IPS-18a (cell line): ENCODE data around the gene RAB20.
"Not testable (repeated sequence)": the region's sequence is repeated elsewhere in the genome, so short reads cannot be mapped to it uniquely, and the experiment has no call there.

Source experiments
- H3K27ac ChIP-seq: one replicate; pipeline ENCODE4 v1.5.1; 2013; ENCODE audit warnings: low read length
- H3K27me3 ChIP-seq: one replicate; pipeline ENCODE4 v1.6.1; 2013; ENCODE audit warnings: mild to moderate bottlenecking, low read length; ENCODE audit not compliant: control insufficient read depth, insufficient read depth
- H3K36me3 ChIP-seq: one replicate; pipeline ENCODE4 v1.6.1; 2013; ENCODE audit warnings: low read depth, low read length; ENCODE audit not compliant: control insufficient read depth
- H3K4me1 ChIP-seq: one replicate; pipeline ENCODE4 v1.6.1; 2013; ENCODE audit warnings: low read depth, low read length; ENCODE audit not compliant: control insufficient read depth
- H3K4me3 ChIP-seq: one replicate; pipeline ENCODE4 v1.5.1; 2013; ENCODE audit warnings: low read length
- H3K9ac ChIP-seq: one replicate; pipeline ENCODE4 v1.6.1; 2013; ENCODE audit warnings: mild to moderate bottlenecking, low read length, moderate library complexity
- H3K9me3 ChIP-seq: one replicate; pipeline ENCODE4 v1.6.1; 2013; ENCODE audit warnings: low read depth, low read length; ENCODE audit not compliant: control insufficient read depth

Gene RAB20

DNA sequence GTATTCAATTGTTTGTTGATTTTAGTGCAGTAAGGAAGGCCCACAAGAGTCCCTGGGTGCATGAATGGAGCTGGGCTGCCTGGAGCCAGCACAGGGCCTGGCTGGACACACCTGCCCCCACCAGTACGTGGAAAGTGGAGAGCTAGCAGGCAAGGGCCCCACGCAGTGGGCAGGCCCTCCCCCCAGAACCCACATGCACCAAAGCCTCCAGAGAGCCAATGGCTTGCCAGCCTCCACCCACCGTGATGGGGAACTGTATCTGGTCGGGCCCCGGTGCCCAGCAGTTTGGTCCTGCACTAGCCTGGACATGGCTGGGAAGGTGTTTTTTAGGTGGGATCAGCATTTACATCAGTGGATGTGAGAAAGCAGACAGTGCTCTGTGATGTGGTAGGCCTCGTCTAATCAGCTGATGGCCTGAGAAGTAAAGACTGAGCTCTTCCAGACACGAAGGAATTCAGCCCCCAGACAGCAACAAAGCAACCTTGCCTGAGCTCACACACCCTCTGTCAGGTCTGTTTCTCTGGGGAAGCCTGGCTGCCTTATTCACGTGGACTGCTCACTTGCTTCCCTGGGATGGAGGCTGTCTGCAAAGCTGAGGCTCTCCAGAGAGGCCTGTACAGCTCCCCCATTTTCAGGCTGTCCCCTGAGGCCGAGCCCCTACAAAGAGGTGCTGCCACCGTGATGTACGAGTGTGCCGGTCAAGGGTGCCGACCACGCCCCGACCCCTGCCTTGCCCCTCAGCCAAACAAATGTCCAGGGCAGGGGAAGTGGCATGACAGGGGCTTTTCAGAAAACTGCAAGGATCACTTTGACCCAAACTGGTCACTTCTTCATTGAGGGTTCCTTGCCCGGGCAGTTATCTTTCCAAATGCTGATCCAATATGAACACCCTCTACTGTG lies 27.5 kb downstream of the RAB20 start:
- Histone ChIP-seq H3K9me3 (no peaks in the 10 kb centered on the region), H3K4me3 (no peak overlapping the region), H3K27ac (no peak overlapping the region), H3K4me1 (peaks cover 14% of the 10 kb centered on the region), H3K9ac (no peak overlapping the region), H3K27me3 (no peaks in the 10 kb centered on the region), H3K36me3 (no peaks in the 10 kb centered on the region)

DNA sequence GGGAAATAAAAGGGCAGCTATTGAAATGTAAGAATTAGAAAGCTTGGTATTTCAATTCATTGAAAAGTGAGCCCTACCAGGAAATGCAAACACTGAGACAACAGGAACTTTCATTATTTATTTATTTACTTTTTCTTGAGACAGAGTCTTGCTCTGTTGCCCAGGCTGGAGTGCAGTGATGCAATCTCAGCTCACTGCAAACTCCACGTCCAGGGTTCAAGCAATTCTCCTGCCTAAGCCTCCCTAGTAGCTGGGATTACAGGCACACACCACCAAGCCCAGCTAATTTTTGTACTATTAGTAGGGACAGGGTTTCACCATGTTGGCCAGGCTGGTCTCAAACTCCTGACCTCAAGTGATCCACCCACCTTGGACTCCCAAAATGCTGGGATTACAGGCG lies 29.3 kb downstream of the RAB20 start:
- H3K4me1 ChIP-seq = peaks cover 18% of the 10 kb centered on the region
- not testable (repeated sequence) for H3K27ac ChIP-seq, H3K9me3 ChIP-seq, H3K36me3 ChIP-seq, H3K9ac ChIP-seq, H3K4me3 ChIP-seq, H3K27me3 ChIP-seq

DNA sequence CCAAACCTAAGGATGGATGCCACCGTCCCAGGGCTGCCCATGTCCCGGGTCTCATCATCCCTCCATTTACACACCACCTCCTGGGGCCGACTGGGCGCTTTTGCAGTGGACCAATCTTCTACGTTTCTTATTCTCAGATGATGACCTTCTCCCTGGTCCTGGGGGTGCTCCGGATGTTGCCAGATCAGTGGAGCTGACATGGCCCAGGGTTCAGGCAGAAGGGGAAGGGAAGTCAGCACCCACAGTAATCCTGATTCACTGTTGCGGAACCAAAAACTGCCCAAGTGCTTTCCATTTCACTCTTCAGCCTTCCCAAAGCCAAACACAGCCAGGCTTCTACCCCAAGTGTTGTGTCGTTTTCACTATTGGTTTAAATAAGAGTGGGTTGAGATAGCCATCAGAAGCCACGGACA lies 29.8 kb downstream of the RAB20 start:
- H3K9ac ChIP-seq = no peak overlapping the region
- H3K27ac ChIP-seq = no peak overlapping the region
- no peaks in the 10 kb centered on the region for H3K9me3 ChIP-seq
- no peaks in the 10 kb centered on the region for H3K36me3 ChIP-seq
- no peaks in the 10 kb centered on the region for H3K27me3 ChIP-seq
- H3K4me3 ChIP-seq = no peak overlapping the region
- peaks cover 18% of the 10 kb centered on the region for H3K4me1 ChIP-seq

GRCh38 chr13:110531100-110531499 lies 30.4 kb downstream of the RAB20 start:
- no peak overlapping the region for H3K9ac ChIP-seq
- H3K4me1 ChIP-seq = peaks cover 18% of the 10 kb centered on the region
- no peak overlapping the region for H3K4me3 ChIP-seq
- no peaks in the 10 kb centered on the region for H3K27me3 ChIP-seq
- no peaks in the 10 kb centered on the region for H3K36me3 ChIP-seq
- H3K9me3 ChIP-seq = no peaks in the 10 kb centered on the region
- no peak overlapping the region for H3K27ac ChIP-seq

DNA sequence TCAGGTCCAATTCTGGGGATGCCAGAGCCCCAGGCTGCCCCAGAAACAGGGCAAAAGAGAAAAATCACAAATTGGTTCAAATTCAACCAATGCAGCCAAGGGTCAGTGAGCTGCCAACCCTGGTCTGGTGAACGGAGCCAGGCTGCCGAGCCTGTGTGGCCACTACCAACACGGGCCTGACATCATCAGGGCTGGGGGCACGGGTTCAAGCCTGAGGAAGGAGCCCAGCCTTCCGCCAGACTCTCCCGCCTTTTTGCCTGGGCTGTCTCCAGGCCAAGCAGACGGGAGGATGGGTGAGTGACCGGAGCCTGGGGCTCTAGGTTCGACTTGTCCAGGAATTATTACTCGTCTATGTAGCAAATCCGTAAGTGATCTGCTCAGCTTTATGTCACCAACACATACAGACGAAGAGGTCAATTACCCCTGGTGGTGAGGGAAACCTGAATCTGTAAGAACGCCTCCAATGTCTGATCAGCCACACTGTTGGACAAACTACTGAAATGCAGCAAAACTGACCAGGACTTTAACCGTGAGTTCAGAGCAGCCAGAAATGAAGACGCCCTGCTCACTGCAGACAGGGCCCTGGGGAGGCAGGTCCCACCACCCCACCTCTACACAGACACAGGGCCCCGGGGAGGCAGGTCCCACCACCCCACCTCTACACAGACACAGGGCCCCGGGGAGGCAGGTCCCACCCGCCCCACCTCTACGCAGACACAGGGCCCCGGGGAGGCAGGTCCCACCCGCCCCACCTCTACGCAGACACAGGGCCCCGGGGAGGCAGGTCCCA lies 31.8 kb downstream of the RAB20 start:
- H3K27ac ChIP-seq = no peak overlapping the region
- no peak overlapping the region for H3K9ac ChIP-seq
- no peak overlapping the region for H3K4me3 ChIP-seq
- peaks cover 18% of the 10 kb centered on the region for H3K4me1 ChIP-seq
- H3K27me3 ChIP-seq = no peaks in the 10 kb centered on the region
- no peaks in the 10 kb centered on the region for H3K9me3 ChIP-seq
- H3K36me3 ChIP-seq = no peaks in the 10 kb centered on the region

GRCh38 chr13:110528911-110529310 lies 32.6 kb downstream of the RAB20 start:
- H3K4me3 ChIP-seq = no peak overlapping the region
- no peaks in the 10 kb centered on the region for H3K36me3 ChIP-seq
- H3K27ac ChIP-seq = no peak overlapping the region
- H3K27me3 ChIP-seq = no peaks in the 10 kb centered on the region
- no peaks in the 10 kb centered on the region for H3K9me3 ChIP-seq
- no peak overlapping the region for H3K9ac ChIP-seq
- H3K4me1 ChIP-seq = peaks cover 18% of the 10 kb centered on the region

DNA sequence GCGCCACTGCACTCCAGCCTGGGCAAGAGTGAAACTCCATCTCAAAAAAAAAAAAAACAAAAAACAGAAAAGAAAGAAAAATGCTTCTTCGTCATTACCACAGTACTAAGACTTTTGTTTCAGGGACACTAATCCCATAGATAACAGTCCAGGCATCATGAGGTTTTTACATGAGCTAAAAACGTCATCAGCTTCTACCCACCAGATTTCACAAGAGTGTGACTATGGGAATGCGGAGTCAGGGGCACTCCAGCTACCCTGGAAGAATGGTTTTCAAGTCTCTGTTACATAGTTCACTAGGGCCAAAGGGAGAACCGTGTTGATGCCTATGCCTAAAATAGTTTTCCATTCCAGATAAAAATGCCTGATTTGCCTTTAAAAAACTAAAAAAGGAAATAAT lies 33.2 kb downstream of the RAB20 start:
- Histone ChIP-seq H3K4me1 (peaks cover 18% of the 10 kb centered on the region), H3K4me3 (no peak overlapping the region), H3K36me3 (no peaks in the 10 kb centered on the region), H3K27me3 (no peaks in the 10 kb centered on the region), H3K9me3 (no peaks in the 10 kb centered on the region), H3K27ac (no peak overlapping the region), H3K9ac (no peak overlapping the region)

DNA sequence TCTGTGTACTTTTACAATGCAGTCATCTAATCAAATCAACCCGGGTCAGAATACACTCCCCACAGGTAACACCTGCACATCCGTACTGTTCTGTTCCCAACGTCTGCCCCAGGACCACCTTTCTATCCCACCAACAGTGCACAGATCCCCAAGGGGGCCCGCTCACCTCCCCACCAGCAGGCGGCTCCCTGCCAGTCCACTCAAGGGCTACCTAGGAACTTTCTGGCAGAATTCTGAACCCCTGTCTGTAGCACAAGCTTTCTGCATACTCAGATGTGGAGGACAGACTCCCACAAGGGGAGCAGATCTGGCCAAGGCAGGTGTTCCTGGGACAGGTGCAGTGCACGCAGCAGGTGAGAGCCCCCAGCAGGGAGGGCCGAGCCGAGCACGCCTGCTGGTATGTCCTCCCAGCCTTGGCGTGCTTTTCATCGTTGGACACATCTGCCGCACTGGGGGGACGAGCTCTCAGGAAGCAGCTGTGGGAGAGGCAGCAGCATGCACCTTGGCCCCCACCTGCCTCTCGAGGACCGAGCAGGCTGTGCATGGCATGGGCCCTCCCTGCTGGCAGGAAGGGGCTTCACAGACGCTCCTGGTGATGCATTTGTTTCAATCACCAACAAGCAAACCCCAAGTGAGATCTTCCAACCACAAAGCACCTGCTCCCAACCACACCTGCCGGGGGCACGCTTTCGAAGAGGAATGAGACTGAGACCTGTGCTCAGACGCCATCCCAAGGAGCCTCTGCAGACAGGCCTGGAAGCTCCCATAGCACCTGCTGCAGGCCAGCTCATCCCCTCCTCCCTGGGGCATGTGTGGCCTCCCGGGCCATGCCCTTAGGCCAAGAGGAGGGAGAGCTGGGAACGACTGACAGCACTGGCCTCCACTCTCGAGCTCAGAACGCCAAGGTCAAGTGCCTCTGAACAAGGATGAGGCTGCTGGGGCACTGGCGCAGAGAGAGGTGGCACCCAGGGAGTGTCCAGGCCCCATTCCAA lies 35.9 kb downstream of the RAB20 start:
- Histone ChIP-seq H3K27me3 (no peaks in the 10 kb centered on the region), H3K4me3 (no peak overlapping the region), H3K9me3 (no peaks in the 10 kb centered on the region), H3K27ac (no peak overlapping the region), H3K36me3 (no peaks in the 10 kb centered on the region), H3K9ac (no peak overlapping the region), H3K4me1 (peaks cover 6% of the 10 kb centered on the region)

DNA sequence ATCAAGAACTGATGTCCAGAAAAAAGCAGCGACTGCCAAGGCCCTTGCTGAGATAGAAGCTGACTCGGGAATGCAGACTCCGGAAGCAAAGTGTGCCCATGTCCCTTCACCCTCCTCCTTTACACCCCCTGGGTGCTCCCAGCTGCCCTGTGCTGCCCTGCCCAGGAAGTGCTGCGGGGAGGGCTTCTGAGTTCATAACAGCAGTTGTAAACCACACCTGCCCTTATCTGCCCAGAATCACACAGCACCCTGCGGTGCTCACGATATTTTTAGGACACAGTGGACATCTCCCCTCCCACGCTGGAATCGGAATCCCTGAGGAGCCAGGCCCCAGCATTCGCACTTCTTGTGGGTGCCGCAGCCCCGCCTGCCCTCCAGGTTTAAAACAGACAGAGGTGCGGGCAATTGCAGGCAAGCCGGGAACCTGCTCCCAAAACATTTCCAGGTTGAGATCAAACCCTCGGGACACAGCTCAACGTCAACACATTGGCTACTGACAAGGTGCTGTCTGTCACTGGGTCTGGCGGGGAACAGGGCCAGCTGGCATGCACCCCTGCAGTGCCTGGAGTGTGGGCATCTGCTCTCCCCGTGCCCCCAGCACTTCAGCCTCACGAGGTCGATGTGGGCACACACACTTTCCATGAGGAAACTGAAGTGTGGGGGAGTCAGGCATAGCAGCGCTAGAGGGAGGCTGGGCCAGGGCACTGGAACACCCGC lies 36.8 kb downstream of the RAB20 start:
- Histone ChIP-seq H3K27ac (no peak overlapping the region), H3K4me1 (peaks cover 6% of the 10 kb centered on the region)

DNA sequence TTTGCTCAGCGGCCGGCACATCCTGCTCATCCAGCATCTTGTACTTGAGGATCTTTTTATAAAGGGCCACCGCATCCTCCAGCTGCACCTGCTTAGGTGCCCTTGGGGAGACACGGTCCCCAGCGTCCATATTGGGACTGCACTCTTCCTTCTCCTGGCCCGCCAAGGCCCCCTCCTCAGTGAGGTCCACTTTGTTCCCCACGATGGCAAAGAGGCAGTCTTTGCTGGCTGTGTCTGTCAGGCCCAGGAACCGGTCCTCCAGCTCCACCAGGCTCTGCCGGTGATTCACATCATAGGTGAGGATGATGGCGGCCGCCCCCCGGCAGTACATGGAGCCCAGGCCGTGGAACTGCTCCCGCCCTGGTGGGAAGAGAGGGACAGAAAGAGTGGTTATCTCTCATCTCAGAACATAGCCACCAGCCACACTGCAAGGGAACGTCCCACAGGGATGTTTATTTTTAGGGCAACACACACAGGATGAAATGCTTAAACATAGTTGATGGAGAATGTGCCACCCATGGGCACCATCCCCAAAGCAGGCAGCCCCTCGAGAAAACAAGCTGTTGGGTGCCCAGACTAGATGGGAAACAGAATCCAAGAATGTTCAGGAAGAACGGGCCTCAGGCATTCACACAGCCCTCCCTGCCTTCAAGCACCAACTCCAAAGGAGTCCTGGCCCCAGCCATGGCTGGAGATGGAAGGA lies 37.5 kb downstream of the RAB20 start:
- no peak overlapping the region for H3K9ac ChIP-seq
- no peak overlapping the region for H3K4me3 ChIP-seq
- no peaks in the 10 kb centered on the region for H3K36me3 ChIP-seq
- no peaks in the 10 kb centered on the region for H3K27me3 ChIP-seq
- no peak overlapping the region for H3K27ac ChIP-seq
- H3K9me3 ChIP-seq = no peaks in the 10 kb centered on the region
- peaks cover 3% of the 10 kb centered on the region for H3K4me1 ChIP-seq

More for the DNA sequence above, 36.8 kb downstream of the RAB20 start:
- Histone ChIP-seq H3K9me3 (no peaks in the 10 kb centered on the region), H3K27me3 (no peaks in the 10 kb centered on the region), H3K36me3 (no peaks in the 10 kb centered on the region), H3K4me3 (no peak overlapping the region), H3K9ac (no peak overlapping the region)
